ENCODE data around the gene KDR.

Gene KDR

GRCh38 chr4:55123791-55124190 lies 1.6 kb downstream of the KDR start:
- no peak for DNase-seq (ENCODE audit: low read depth in 2 of 2)

GRCh38 chr4:55122235-55122634 lies 3.2 kb downstream of the KDR start:
- no peak for DNase-seq (ENCODE audit: low read depth in 2 of 2)

- DNase-seq (ENCODE audit: low read depth in 2 of 2): no peak
Observed at GRCh38 chr4:55121246-55121645, 4.1 kb downstream of the KDR start.

GRCh38 chr4:55118397-55118796 lies 7.0 kb downstream of the KDR start:
- no peak for DNase-seq (ENCODE audit: low read depth in 2 of 2)

GRCh38 chr4:55117511-55117910 lies 7.9 kb downstream of the KDR start:
- DNase-seq (ENCODE audit: low read depth in 2 of 2): no peak

- DNase-seq (ENCODE audit: low read depth in 2 of 2): no peak
Observed at GRCh38 chr4:55116450-55116849, 8.9 kb downstream of the KDR start.

- DNase-seq (ENCODE audit: low read depth in 2 of 2): no peak
Observed at GRCh38 chr4:55111601-55112000, 13.8 kb downstream of the KDR start.

- DNase-seq (ENCODE audit: low read depth in 2 of 2): no peak
Observed at GRCh38 chr4:55110131-55110530, 15.3 kb downstream of the KDR start.

GRCh38 chr4:55107054-55107453 lies 18.3 kb downstream of the KDR start:
- DNase-seq (ENCODE audit: low read depth in 2 of 2): no peak

- no peak for DNase-seq (ENCODE audit: low read depth in 2 of 2)
Observed at GRCh38 chr4:55103224-55103623, 22.2 kb downstream of the KDR start.

- DNase-seq (ENCODE audit: low read depth in 2 of 2): no peak
Observed at GRCh38 chr4:55099816-55100215, 25.6 kb downstream of the KDR start.

GRCh38 chr4:55098456-55099204 lies 26.8 kb downstream of the KDR start:
- DNase-seq (ENCODE audit: low read depth in 2 of 2): no peak

- no peak for DNase-seq (ENCODE audit: low read depth in 2 of 2)
Observed at GRCh38 chr4:55096619-55097018, 28.8 kb downstream of the KDR start.

GRCh38 chr4:55096045-55096444 lies 29.4 kb downstream of the KDR start:
- DNase-seq (ENCODE audit: low read depth in 2 of 2): no peak

GRCh38 chr4:55092504-55092903 lies 32.9 kb downstream of the KDR start:
- no peak for DNase-seq (ENCODE audit: low read depth in 2 of 2)

GRCh38 chr4:55089916-55090315 lies 35.5 kb downstream of the KDR start:
- DNase-seq (ENCODE audit: low read depth in 2 of 2): no peak

- DNase-seq (ENCODE audit: low read depth in 2 of 2): no peak
Observed at GRCh38 chr4:55087913-55088260, 37.5 kb downstream of the KDR start.

- DNase-seq (ENCODE audit: low read depth in 2 of 2): no peak
Observed at GRCh38 chr4:55087009-55087912, 38.1 kb downstream of the KDR start.

GRCh38 chr4:55086578-55086977 lies 38.8 kb downstream of the KDR start:
- no peak for DNase-seq (ENCODE audit: low read depth in 2 of 2)

- DNase-seq (ENCODE audit: low read depth in 2 of 2): no peak
Observed at GRCh38 chr4:55083735-55084134, 41.7 kb downstream of the KDR start.

- DNase-seq (ENCODE audit: low read depth in 2 of 2): no peak
Observed at GRCh38 chr4:55082756-55083155, 42.6 kb downstream of the KDR start.

- no peak for DNase-seq (ENCODE audit: low read depth in 2 of 2)
Observed at GRCh38 chr4:55080174-55080865, 45.1 kb downstream of the KDR start.

All from stimulated activated CD4-positive, alpha-beta T cell treated with anti-CD3 and anti-CD28 coated beads, Interleukin-12 subunit alpha, Interleukin-12 subunit beta, amount 100 ng/mL, for 24 hours (primary cell).